GM21723 (cell line): ENCODE results near the gene NEMP1.

Experiments
- ATAC-seq: cut with Tn5 transposase; IDR thresholded peaks from one replicate; pipeline ENCODE4 v1.9.1; 2021; ENCODE audit warnings: mild to moderate bottlenecking, moderate library complexity; ENCODE audit not compliant: unreplicated experiment

The NEMP1 gene

DNA sequence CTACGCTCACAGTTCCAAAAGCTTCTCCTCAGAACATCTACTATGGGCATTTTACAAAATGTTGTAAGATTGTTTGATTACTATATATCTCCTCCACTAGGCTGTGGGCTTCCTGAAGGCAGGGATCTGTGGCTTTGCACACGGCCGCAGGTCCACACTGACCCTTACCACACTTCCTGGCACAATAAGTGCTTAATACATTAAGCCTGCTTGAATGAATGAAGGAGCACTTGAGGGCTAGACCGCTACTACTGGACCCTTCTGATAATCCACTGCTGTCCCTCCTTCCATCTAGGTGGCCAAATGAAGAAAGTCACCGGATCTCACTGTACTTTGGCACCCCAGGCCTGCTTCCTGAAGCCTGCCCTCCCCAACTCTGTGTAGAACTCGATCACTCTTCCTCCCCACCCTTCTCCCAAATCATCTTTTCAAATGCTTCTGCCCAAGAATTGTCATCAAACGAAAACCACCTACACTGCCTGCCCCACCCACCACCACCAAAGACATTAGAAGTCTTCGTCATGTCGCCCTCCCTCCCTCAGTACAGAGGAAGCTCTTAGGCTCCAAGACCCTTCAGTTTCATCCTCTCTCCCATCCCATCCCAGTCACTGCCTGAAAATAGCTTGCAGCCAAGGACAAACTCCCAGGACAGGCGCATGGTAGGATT is 71.6 kb downstream of the NEMP1 start:
- no peak for ATAC-seq

DNA sequence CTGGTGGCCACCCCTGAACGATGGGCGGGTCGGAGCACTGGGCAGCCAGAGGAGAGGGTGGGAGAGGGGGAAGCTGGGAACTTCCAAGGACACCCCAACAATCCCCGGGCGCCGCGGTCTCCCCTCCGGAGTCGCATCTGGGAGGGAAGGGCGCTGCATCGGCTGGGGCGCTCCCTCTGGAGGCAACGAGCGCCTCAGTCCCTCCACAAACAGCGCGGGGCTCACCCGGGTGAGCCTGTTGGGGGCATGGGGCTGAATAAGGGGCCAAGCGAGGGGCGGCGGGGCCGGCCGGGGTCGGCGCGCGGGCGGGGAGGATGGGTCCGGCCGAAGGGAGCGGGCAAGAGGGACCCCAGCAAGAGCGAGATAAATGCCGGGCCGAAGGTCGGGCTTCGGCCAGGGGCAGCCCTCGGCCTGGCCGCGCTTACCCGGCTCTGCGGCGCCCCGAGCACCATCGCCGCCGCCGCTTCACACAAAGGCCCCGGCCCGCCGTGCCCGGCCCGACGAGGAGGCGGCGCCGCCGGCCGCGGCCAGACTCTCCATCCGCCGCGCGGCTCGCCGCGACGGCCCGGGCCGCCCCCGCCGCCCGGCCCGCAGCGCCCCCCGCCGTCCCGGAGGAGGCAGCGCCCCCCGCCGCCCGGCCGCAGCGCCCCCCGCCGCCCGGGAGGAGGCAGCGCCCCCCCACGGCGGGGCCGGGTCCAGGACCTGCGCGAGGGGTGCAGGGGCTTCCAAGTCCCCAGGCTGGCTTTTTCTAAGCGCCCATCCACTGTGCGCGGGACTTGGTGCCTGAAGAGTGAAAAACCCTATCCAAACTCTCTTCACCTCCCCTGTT is 72.4 kb downstream of the NEMP1 start, which contains the start of gene ZBTB39:
Gene ZBTB39 (minus strand): TSS at position 567 of the 829 bp plus-strand sequence. CDS start 1,629 bp downstream, outside the sequence.
- ATAC-seq = peak; percentile 75
